ENCODE results near the gene CIDEC.
A peak's percentile ranks its signal among the peaks of the same experiment; 100 is the strongest.
"Not testable (repeated sequence)": the region's sequence is repeated elsewhere in the genome, so short reads cannot be mapped to it uniquely, and the experiment has no call there.

CIDEC gene

GRCh38 chr3:9901967-9902366, 21.9 kb upstream of the CIDEC start:
- no peak for DNase-seq (ENCODE audit: low read depth)

- DNase-seq (ENCODE audit: low read depth): not testable (repeated sequence)
These were observed 20.9 kb upstream of the CIDEC start for GRCh38 chr3:9900965-9901415.

- DNase-seq (ENCODE audit: low read depth): no peak
These were observed 19.3 kb upstream of the CIDEC start for GRCh38 chr3:9899289-9899791.

GRCh38 chr3:9898467-9899241, 18.6 kb upstream of the CIDEC start:
- DNase-seq (ENCODE audit: low read depth): no peak

- DNase-seq (ENCODE audit: low read depth): no peak
These were observed 17.6 kb upstream of the CIDEC start for GRCh38 chr3:9897408-9898372.

- DNase-seq (ENCODE audit: low read depth): not testable (repeated sequence)
These were observed 16.8 kb upstream of the CIDEC start for GRCh38 chr3:9896755-9897407.

- DNase-seq (ENCODE audit: low read depth): not testable (repeated sequence)
These were observed 15.7 kb upstream of the CIDEC start for GRCh38 chr3:9895715-9896114.

GRCh38 chr3:9893739-9894138, 13.7 kb upstream of the CIDEC start:
- no peak for DNase-seq (ENCODE audit: low read depth)

- no peak for DNase-seq (ENCODE audit: low read depth)
These were observed 11.1 kb upstream of the CIDEC start for GRCh38 chr3:9891072-9891622.

- peak; percentile 89 for DNase-seq (ENCODE audit: low read depth)
These were observed 10.4 kb upstream of the CIDEC start, which contains the start of gene JAGN1 for GRCh38 chr3:9890249-9891071. Gene JAGN1 (plus strand): TSS chr3:9890610. CDS start chr3:9890723, 113 bp downstream.

- no peak for DNase-seq (ENCODE audit: low read depth)
These were observed 9.4 kb upstream of the CIDEC start for GRCh38 chr3:9889405-9889804.

GRCh38 chr3:9888540-9888939, 8.5 kb upstream of the CIDEC start:
- DNase-seq (ENCODE audit: low read depth): no peak

- DNase-seq (ENCODE audit: low read depth): no peak
These were observed 7.4 kb upstream of the CIDEC start for GRCh38 chr3:9887480-9887879.

GRCh38 chr3:9886328-9886727, 6.3 kb upstream of the CIDEC start:
- DNase-seq (ENCODE audit: low read depth): no peak

- no peak for DNase-seq (ENCODE audit: low read depth)
These were observed 4.6 kb upstream of the CIDEC start for GRCh38 chr3:9884555-9885165.

GRCh38 chr3:9883706-9884554, 3.9 kb upstream of the CIDEC start:
- no peak for DNase-seq (ENCODE audit: low read depth)

GRCh38 chr3:9881441-9881840, 1.4 kb upstream of the CIDEC start:
- no peak for DNase-seq (ENCODE audit: low read depth)

- DNase-seq (ENCODE audit: low read depth): no peak
These were observed 1.4 kb downstream of the CIDEC start for GRCh38 chr3:9878700-9879099.

- DNase-seq (ENCODE audit: low read depth): no peak
These were observed 3.1 kb downstream of the CIDEC start for GRCh38 chr3:9876991-9877390.
